ENCODE data around the gene LRRN4CL. TPM values are rescaled to one million over a fixed set of nuclear protein-coding genes. Genes with fewer than 3 reads are reported as not detected.

LRRN4CL gene
- total RNA-seq, 1 donor from 2014 or later: 0.25 TPM

DNA sequence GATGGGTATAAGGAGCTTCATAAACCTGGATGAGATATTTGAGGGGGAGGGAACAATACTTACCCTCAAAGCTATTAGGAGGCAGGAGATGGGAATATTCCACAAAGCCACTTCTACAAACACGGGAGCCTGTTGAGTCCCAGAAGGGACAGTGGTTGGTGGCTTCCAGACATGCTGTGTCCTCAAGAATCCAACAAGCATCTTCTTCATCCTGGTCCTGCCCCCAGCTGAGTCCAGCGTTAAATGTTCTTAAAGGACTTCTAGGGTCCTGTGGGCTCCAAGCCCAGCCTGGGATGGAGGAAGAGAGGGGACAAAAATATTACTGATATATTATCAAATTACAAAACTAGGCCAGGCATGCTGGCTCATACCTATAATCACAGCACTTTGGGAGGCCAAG, 21.9 kb downstream of the LRRN4CL start:
- Histone ChIP-seq H3K36me3 (ENCODE audit: control insufficient read depth, insufficient read depth, low read length) (peaks cover 1% of the 10 kb centered on the region), H3K27me3 (ENCODE audit: control insufficient read depth, insufficient read depth, low read length) (no peaks in the 10 kb centered on the region), H3K4me3 (ENCODE audit: low read depth, low read length) (no peak overlapping the region)
- DNase-seq (ENCODE audit: low read depth): no peak
- TF ChIP-seq, protein P1, sequence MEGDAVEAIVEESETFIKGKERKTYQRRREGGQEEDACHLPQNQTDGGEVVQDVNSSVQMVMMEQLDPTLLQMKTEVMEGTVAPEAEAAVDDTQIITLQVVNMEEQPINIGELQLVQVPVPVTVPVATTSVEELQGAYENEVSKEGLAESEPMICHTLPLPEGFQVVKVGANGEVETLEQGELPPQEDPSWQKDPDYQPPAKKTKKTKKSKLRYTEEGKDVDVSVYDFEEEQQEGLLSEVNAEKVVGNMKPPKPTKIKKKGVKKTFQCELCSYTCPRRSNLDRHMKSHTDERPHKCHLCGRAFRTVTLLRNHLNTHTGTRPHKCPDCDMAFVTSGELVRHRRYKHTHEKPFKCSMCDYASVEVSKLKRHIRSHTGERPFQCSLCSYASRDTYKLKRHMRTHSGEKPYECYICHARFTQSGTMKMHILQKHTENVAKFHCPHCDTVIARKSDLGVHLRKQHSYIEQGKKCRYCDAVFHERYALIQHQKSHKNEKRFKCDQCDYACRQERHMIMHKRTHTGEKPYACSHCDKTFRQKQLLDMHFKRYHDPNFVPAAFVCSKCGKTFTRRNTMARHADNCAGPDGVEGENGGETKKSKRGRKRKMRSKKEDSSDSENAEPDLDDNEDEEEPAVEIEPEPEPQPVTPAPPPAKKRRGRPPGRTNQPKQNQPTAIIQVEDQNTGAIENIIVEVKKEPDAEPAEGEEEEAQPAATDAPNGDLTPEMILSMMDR (IDR thresholded peaks at IDR 0.05; ENCODE audit: insufficient read depth, low read length, poor library complexity, severe bottlenecking): no peak

DNA sequence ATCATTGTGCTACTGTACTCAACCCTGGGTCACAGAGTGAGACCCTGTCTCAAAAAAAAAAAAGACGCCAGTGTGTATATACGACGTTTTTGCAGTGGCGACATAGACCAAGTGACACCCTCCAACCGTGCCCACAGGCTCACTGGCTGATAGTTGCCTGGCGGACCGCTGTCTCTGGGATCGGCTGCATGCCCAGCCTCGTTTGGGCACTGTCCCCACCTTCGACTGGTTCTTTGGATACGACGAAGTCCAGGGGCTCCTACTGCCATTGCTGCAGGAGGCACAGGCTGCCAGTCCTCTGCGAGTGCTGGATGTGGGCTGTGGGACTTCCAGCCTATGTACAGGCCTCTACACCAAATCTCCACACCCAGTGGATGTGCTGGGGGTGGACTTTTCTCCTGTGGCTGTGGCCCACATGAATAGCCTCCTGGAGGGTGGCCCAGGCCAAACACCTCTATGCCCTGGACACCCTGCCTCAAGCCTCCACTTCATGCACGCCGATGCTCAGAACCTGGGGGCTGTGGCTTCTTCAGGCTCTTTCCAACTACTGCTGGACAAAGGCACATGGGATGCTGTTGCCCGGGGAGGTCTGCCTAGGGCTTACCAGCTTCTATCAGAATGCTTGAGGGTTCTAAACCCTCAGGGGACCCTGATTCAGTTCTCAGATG, 22.9 kb downstream of the LRRN4CL start:
- no peak for DNase-seq (ENCODE audit: low read depth)
- Histone ChIP-seq H3K4me3 (ENCODE audit: low read depth, low read length) (peak overlapping the region; percentile 77), H3K36me3 (ENCODE audit: control insufficient read depth, insufficient read depth, low read length) (peaks cover 1% of the 10 kb centered on the region), H3K27me3 (ENCODE audit: control insufficient read depth, insufficient read depth, low read length) (no peaks in the 10 kb centered on the region)
- TF ChIP-seq, protein P1 (IDR thresholded peaks at IDR 0.05; ENCODE audit: insufficient read depth, low read length, poor library complexity, severe bottlenecking): no peak

DNA sequence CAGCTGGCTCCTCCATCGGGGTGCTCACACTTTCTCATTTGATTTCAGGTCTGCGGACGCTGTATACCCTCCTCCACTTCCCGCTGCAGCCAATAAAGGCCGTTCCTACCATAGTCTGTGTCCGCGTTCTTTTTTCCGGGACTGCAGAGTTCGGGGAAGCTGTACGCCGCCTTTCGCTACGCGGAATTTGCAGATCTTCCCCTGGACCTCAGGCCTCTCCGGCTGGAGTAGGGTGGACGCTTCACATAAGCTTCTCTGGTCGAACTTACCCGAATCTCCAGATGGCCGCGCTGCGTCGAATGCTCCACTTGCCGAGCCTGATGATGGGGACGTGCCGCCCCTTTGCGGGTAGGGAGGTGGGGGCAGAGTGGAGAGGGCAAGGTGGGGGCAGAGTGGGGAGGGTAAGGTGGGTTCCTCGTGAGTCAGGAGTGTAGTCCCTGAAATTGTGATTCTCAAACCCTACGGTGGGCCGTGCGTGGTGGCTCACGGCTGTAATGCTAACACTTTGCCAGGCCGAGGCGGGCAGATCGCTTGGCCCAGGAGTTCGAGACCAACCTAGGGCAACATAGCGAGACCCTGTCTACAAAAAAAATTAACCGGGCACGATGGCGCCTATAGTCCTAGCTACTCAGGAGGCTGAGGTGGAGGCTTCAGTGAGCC, 23.6 kb downstream of the LRRN4CL start:
- Histone ChIP-seq H3K27me3 (ENCODE audit: control insufficient read depth, insufficient read depth, low read length) (no peaks in the 10 kb centered on the region), H3K36me3 (ENCODE audit: control insufficient read depth, insufficient read depth, low read length) (peaks cover 1% of the 10 kb centered on the region), H3K4me3 (ENCODE audit: low read depth, low read length) (peak overlapping the region; percentile 77)
- TF ChIP-seq, protein P1 (IDR thresholded peaks at IDR 0.05; ENCODE audit: insufficient read depth, low read length, poor library complexity, severe bottlenecking): no peak
- DNase-seq (ENCODE audit: low read depth): no peak

DNA sequence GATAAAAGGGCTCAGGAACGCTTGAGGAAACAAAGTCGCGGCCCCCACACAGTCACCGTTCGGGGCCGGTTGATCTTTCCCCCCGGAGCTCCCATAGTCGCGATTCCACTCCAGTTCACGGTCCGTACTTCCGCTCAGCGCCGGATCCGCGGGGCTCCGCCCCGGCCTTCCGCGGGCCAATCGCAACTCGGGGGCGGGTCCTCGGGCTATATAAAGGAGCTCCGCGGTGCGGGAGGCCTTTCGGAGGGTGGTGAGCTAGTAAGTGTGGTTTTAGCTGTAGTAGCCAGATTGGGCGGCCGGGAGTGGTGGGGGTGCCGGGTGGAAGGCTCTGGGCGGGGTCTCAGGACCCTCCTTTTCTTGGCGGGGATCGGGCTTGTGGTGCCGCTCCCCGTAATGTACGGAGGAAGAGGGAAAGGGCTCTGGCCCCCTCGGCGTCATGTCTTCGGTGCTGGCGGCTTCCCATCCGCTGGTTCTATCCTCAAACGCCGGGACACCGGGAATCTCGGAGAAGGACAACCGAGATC, 24.2 kb downstream of the LRRN4CL start, which contains the start of the genes C11orf98 and CSKMT:
TSS of gene C11orf98 (minus strand) at position 136 of the 524 bp plus-strand sequence. CDS start at position 95, 41 bp downstream.
TSS of gene CSKMT (plus strand) at position 238 of the 524 bp plus-strand sequence. CDS start 568 bp downstream, outside the sequence.
- Histone ChIP-seq H3K36me3 (ENCODE audit: control insufficient read depth, insufficient read depth, low read length) (peaks cover 1% of the 10 kb centered on the region), H3K27me3 (ENCODE audit: control insufficient read depth, insufficient read depth, low read length) (no peaks in the 10 kb centered on the region), H3K4me3 (ENCODE audit: low read depth, low read length) (peak within 1 kb of the TSS; percentile 77)
- no peak for DNase-seq (ENCODE audit: low read depth)
- TF ChIP-seq, protein P1 (IDR thresholded peaks at IDR 0.05; ENCODE audit: insufficient read depth, low read length, poor library complexity, severe bottlenecking): no peak

DNA sequence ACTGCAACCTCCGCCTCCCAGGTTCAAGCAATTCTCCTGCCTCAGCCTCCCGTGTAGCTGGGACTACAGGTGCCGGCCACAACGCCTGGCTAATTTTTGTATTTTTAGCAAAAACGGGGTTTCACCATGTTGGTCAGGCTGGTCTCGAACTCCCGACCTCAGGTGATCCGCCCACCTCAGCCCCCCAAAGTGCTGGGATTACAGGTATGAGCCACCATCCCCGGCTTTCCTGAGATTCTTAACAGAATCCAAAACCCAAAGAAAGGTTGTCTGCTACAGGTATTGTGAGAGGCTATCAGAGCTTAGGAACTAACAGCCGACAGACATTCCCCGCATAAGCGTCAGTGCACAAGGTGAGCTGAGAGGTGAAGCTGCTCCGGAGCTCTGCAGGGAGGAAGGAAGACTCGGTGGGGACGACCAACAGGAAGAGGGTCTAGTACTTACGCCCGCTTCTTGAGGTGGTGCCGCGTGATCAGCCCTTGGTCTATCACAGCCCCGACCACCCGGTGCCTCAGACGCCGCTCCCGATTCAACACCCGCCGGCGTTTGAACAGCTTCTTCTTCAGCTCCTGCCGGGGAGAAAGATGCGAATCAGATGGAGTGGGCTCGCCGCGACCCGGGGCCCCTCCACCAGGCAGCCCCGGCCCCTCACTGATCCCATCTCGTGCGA, 24.8 kb downstream of the LRRN4CL start:
- Histone ChIP-seq H3K4me3 (ENCODE audit: low read depth, low read length) (peak overlapping the region; percentile 77), H3K27me3 (ENCODE audit: control insufficient read depth, insufficient read depth, low read length) (no peaks in the 10 kb centered on the region), H3K36me3 (ENCODE audit: control insufficient read depth, insufficient read depth, low read length) (peaks cover 1% of the 10 kb centered on the region)
- TF ChIP-seq, protein P1 (IDR thresholded peaks at IDR 0.05; ENCODE audit: insufficient read depth, low read length, poor library complexity, severe bottlenecking): no peak
- DNase-seq (ENCODE audit: low read depth): no peak
